Measurements from ENCODE around the gene CDK16.

The CDK16 gene

GRCh38 chrX:47228550-47229270, 10.2 kb downstream of the CDK16 start:
- no peak for DNase-seq

GRCh38 chrX:47229427-47229826, 10.9 kb downstream of the CDK16 start:
- no peak for DNase-seq

- DNase-seq: no peak
These were observed 11.8 kb downstream of the CDK16 start for GRCh38 chrX:47230136-47230868.

GRCh38 chrX:47231167-47231566, 12.7 kb downstream of the CDK16 start:
- DNase-seq: no peak

- DNase-seq: no peak
These were observed 13.8 kb downstream of the CDK16 start for GRCh38 chrX:47232197-47232802.

- DNase-seq: peak; percentile 87
These were observed 14.4 kb downstream of the CDK16 start, which contains the start of gene USP11 for GRCh38 chrX:47232803-47233332. USP11 (plus strand) TSS chrX:47233009; CDS start chrX:47233044, 35 bp downstream.

GRCh38 chrX:47233333-47234113, 15.0 kb downstream of the CDK16 start:
- DNase-seq: peak; percentile 97

- DNase-seq: no peak
These were observed 16.1 kb downstream of the CDK16 start for GRCh38 chrX:47234583-47234982.

GRCh38 chrX:47235691-47236103, 17.2 kb downstream of the CDK16 start:
- no peak for DNase-seq

- DNase-seq: no peak
These were observed 20.7 kb downstream of the CDK16 start for GRCh38 chrX:47239199-47239598.

GRCh38 chrX:47239898-47240545, 21.5 kb downstream of the CDK16 start:
- no peak for DNase-seq

- no peak for DNase-seq
These were observed 22.1 kb downstream of the CDK16 start for GRCh38 chrX:47240619-47241018.

- no peak for DNase-seq
These were observed 22.9 kb downstream of the CDK16 start for GRCh38 chrX:47241201-47242011.

GRCh38 chrX:47242321-47242720, 23.8 kb downstream of the CDK16 start:
- no peak for DNase-seq

- no peak for DNase-seq
These were observed 24.9 kb downstream of the CDK16 start for GRCh38 chrX:47243351-47243750.

- DNase-seq: no peak
These were observed 26.2 kb downstream of the CDK16 start for GRCh38 chrX:47244676-47245075.

GRCh38 chrX:47245156-47245555, 26.7 kb downstream of the CDK16 start:
- DNase-seq: no peak

- DNase-seq: no peak
These were observed 28.9 kb downstream of the CDK16 start for GRCh38 chrX:47247206-47247998.

GRCh38 chrX:47247999-47248320, 29.5 kb downstream of the CDK16 start:
- DNase-seq: no peak

GRCh38 chrX:47248576-47248975, 30.1 kb downstream of the CDK16 start:
- no peak for DNase-seq

- no peak for DNase-seq
These were observed 31.5 kb downstream of the CDK16 start for GRCh38 chrX:47250017-47250347.
